Right lobe of liver (tissue), 6 donors: ENCODE results near the gene AGBL5. TPM values are rescaled to one million over a fixed set of nuclear protein-coding genes. Genes with fewer than 3 reads are reported as not detected.
A peak's percentile ranks its signal among the peaks of the same experiment; 100 is the strongest.
"Not testable (repeated sequence)": the region's sequence is repeated elsewhere in the genome, so short reads cannot be mapped to it uniquely, and the experiment has no call there.

Experiments used
- ATAC-seq, 4 donors: fragments of 200-7000 bp; cut with Tn5 transposase; one replicate each; pipeline ENCODE4 v1.9.1; 2020; ENCODE audit warnings: mild to moderate bottlenecking in 4 of 4, moderate library complexity in 4 of 4
- DNase-seq, 3 donors: peaks; one replicate each; pipeline ENCODE4 v3.0.0-alpha.2; 2020
- H3K27ac ChIP-seq, 3 donors: fragments of 200-600 bp; one replicate each; pipeline ENCODE4 v1.8.0; 2022
- H3K27me3 ChIP-seq, 2 donors: fragments of 200-600 bp; one replicate each; pipeline ENCODE4 v1.8.0; 2022
- H3K36me3 ChIP-seq, 4 donors: fragments of 200-600 bp; sonication (generic) in 1 of 4; one replicate each; pipeline versions ENCODE4 v1.5.1 to v1.8.0; 2017 to 2022; ENCODE audit warnings: control low read depth in 1 of 4
- H3K4me1 ChIP-seq, 4 donors: fragments of 200-600 bp; sonication (generic) in 1 of 4; one replicate each; pipeline versions ENCODE4 v1.5.1 to v1.8.0; 2017 to 2022; ENCODE audit warnings: control low read depth in 1 of 4
- H3K4me3 ChIP-seq, 3 donors: fragments of 200-600 bp; one replicate each; pipeline ENCODE4 v1.8.0; 2022
- H3K9me3 ChIP-seq, 4 donors: fragments of 200-600 bp; sonication (generic) in 1 of 4; one replicate each; pipeline versions ENCODE4 v1.5.1 to v1.8.0; 2017 to 2022; ENCODE audit warnings: control low read depth in 1 of 4
- POLR2A ChIP-seq: fragments of 450-650 bp; IDR thresholded peaks from one replicate; pipeline ENCODE4 v1.6.1; 2017; ENCODE audit warnings: antibody characterized with exemption, mild to moderate bottlenecking
- WGBS: methylation state at CpG from one replicate; pipeline ENCODE4 v1.1.6; 2018; ENCODE audit warnings: low coverage, low lambda C conversion rate; ENCODE audit not compliant: insufficient coverage; ENCODE audit errors: missing lambda C conversion rate; 5-methylcytosine and 5-hydroxymethylcytosine counted together
- intact Hi-C, 2 donors: fragments of 100-400 bp; cut with DNase I; formaldehyde crosslinking; loops; one replicate each; pipeline versions ENCODE4 v1.11.2 to v1.14.1; 2022
- total RNA-seq, 6 experiments: library from RNA; depleted of rRNA in 2 of 6; stranded (reverse); fragments of >200 nt in 2 of 6; fragmentation: NEBNext Ultra II Directional in 3 of 6; extraction: Animal tissue kit (Norgen Biotek cat#: 25700) in 3 of 6; gene quantifications; one replicate each; pipeline versions ENCODE4 v1.1.0 to v1.2.4, GENCODE V29; 2016 to 2023
- TF ChIP-seq, protein P1 (sequence below), 4 donors: fragments of 200-600 bp in 3 of 4; fragments of 450-650 bp in 1 of 4; IDR thresholded peaks; one replicate each; pipeline versions ENCODE4 v1.5.1 to v1.8.0; 2016 to 2022; ENCODE audit warnings: antibody characterized with exemption in 4 of 4, mild to moderate bottlenecking in 2 of 4
- donor health status: DM: no; HTN: yes; CAD: no.
- donor health status: DM: no; HTN: no; CAD: no.
- donor health status: DM: no; HTN: no; CAD: no.
- donor health status: DM: no; HTN: yes; CAD: no.
- donor health status: DM: no; HTN: yes; CAD: no.

The AGBL5 gene
- total RNA-seq, 6 experiments from 2014 or later: 3.9 to 7.4 (median 6.4) TPM

DNA sequence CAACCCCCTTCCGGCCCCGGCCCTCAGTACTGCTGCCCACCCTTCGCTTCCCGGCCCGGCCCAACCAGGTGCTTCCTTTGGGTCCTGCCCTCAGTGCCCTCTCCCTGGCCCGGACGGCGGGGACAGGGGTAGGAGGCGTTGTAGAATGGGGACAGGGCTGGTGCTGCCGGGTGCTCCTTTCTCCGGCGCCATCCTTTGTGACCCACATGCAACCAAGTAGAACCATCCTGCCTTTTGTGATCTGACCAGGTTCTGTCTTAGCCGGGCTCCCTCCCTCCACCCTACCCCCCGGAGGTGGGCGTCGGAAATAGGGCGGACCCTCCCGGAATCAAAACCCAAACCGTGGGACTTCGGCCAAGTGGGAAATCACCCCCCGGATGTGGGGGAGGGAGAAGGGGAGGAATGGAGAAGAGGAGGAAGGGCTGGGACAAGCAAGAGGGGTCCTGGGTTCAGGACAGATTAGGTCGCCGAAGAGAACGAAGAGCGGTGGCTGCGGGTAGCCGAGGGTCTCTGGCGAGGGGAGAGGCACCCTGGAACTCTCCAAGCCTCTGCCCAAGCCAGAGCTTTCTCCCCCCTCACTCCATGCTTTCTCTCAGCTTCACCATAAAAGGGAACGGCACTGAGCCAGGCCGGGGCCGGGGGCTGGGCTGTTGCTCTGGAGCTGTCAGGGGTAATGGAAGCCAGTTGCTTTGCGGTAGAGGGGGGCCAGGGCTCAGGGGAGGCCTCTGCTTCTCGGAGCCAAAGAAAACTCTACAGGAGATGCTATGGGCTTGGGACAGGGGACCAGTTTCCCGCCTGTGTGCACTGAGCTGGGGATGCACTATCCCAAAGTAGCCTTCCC lies 20.7 kb downstream of the AGBL5 start:
- Histone ChIP-seq H3K27ac (peak overlapping the region; percentile 40 to 89 (median 80)), H3K4me1 (peaks cover 0 to 10% (median 4%) of the 10 kb centered on the region in 4 donors), H3K36me3 (peaks cover 0 to 13% (median 0%) of the 10 kb centered on the region in 4 donors), H3K9me3 (no peaks in the 10 kb centered on the region), H3K27me3 (no peaks in the 10 kb centered on the region), H3K4me3 (peak overlapping the region; percentile 85 to 94 (median 91))
- 10% methylated on average over 13 of the region's 34 CpGs for WGBS
- TF ChIP-seq POLR2A: no peak
- TF ChIP-seq, protein P1, sequence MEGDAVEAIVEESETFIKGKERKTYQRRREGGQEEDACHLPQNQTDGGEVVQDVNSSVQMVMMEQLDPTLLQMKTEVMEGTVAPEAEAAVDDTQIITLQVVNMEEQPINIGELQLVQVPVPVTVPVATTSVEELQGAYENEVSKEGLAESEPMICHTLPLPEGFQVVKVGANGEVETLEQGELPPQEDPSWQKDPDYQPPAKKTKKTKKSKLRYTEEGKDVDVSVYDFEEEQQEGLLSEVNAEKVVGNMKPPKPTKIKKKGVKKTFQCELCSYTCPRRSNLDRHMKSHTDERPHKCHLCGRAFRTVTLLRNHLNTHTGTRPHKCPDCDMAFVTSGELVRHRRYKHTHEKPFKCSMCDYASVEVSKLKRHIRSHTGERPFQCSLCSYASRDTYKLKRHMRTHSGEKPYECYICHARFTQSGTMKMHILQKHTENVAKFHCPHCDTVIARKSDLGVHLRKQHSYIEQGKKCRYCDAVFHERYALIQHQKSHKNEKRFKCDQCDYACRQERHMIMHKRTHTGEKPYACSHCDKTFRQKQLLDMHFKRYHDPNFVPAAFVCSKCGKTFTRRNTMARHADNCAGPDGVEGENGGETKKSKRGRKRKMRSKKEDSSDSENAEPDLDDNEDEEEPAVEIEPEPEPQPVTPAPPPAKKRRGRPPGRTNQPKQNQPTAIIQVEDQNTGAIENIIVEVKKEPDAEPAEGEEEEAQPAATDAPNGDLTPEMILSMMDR (IDR thresholded peaks at IDR 0.05): no peak
- peak in 2 of 4 donors; percentile 31 to 50 for ATAC-seq
- DNase-seq: peak in 2 of 3 donors; percentile 51 to 67
- intact Hi-C loops: loop anchor here in 1 of 2 donors (10.0 kb wide), 1 partner anchor 107 kb away; no protein-coding TSS in a partner anchor

GRCh38 chr2:27072920-27073319 lies 21.5 kb downstream of the AGBL5 start:
- Histone ChIP-seq H3K4me3 (no peak overlapping the region), H3K36me3 (peaks cover 0 to 7% (median 0%) of the 10 kb centered on the region in 4 donors), H3K27ac (peak overlapping the region in 1 of 3 donors; percentile 89), H3K27me3 (no peaks in the 10 kb centered on the region), H3K9me3 (no peaks in the 10 kb centered on the region), H3K4me1 (peaks cover 0 to 10% (median 4%) of the 10 kb centered on the region in 4 donors)
- intact Hi-C loops: loop anchor here in 1 of 2 donors (10.0 kb wide), 1 partner anchor 108 kb away; no protein-coding TSS in a partner anchor
- DNase-seq (no peak), ATAC-seq (no peak)
- TF ChIP-seq, protein P1 (IDR thresholded peaks at IDR 0.05): no peak
- TF ChIP-seq POLR2A: no peak
- 75% methylated on average over 5 of the region's 5 CpGs for WGBS

DNA sequence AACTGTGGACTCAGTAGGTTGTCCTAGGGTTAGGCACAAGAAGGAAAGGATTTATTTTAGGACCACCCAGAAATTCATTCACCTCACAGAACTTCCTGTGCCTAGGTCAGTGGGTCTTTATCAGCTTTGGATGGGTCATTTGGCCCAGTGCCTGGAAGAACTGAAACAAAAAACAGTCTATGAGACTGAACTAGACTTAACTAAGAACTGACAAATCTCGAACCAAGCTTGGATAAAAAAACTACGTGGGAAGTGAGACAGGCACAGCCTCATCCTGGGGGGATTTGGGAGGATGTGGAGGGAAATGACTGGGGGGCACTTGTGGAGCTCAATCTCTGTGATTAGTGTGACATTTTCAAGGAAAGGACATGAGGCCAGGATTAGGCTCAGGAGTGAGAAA lies 22.3 kb downstream of the AGBL5 start:
- 62% methylated on average over 2 of the region's 2 CpGs for WGBS
- Histone ChIP-seq H3K27ac (peak overlapping the region in 1 of 3 donors; percentile 29), H3K4me1 (peaks cover 0 to 10% (median 4%) of the 10 kb centered on the region in 4 donors), H3K27me3 (no peaks in the 10 kb centered on the region), H3K4me3 (no peak overlapping the region), H3K9me3 (no peaks in the 10 kb centered on the region), H3K36me3 (no peaks in the 10 kb centered on the region)
- no peak for DNase-seq
- no peak for TF ChIP-seq POLR2A
- TF ChIP-seq, protein P1 (IDR thresholded peaks at IDR 0.05): no peak
- intact Hi-C loops: loop anchor here in 1 of 2 donors (10.0 kb wide), 1 partner anchor 109 kb away; no protein-coding TSS in a partner anchor
- ATAC-seq: no peak

DNA sequence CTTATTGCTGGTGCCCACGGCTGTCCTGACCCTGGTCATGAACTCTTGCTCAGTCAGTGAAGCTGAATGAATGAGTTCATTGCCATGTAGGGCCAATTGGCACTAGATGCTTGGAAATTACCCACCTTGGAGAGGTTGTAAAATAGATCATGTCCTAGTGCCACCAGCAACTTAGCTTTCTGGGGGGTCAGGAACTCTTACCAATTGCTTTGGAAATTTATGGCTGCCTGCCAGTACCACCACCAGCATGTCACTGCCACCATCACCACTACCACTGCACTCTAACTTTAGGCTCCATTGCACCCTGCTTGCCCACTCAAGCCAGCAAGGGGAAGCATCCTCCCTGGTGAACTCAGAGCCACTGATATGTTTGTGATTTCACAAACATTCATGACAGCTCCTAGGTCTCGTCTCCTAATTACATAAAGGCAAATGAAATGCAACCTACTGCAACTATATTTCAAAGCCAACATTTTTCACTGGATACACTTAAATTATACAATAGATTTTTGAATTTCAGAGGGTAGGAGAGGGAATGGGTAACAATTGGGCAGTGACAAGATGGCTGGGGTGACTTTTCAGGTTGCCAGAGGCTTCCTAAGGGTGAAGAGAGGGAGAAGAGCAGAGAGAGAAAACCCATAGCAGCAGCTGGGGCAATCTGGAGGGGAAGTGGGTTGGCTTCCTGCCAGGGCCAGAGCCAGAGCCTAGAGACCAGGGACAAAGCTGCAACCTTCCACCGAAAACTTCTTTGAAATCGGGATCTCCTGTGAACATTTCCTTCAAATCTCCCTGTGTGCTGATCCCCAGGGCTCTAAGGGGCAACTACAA lies 23.5 kb downstream of the AGBL5 start:
- 60% methylated on average over 2 of the region's 4 CpGs for WGBS
- Histone ChIP-seq H3K9me3 (no peaks in the 10 kb centered on the region), H3K27ac (peak overlapping the region in 1 of 3 donors; percentile 29), H3K27me3 (no peaks in the 10 kb centered on the region), H3K4me1 (peaks cover 0 to 9% (median 4%) of the 10 kb centered on the region in 4 donors), H3K4me3 (no peak overlapping the region), H3K36me3 (no peaks in the 10 kb centered on the region)
- peak in 1 of 3 donors; percentile 62 for DNase-seq
- intact Hi-C loops: loop anchor here in 1 of 2 donors (10.0 kb wide), 1 partner anchor 110 kb away; no protein-coding TSS in a partner anchor
- TF ChIP-seq, protein P1 (IDR thresholded peaks at IDR 0.05): no peak
- TF ChIP-seq POLR2A: no peak
- ATAC-seq: no peak

DNA sequence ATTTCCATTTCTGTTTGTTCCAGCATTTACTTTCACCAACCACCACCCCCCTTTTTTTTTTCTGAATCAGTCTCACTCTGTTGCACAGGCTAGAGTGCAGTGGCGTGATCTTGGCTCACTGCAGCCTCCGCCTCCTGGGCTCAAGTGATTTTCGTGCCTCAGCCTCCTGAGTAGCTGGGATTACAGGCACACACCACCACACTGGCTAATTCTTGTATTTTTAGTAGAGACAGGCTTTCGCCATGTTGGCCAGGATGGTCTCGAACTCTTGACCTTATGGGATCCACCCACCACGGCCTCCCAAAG lies 24.1 kb downstream of the AGBL5 start:
- not testable (repeated sequence) for ATAC-seq, H3K27ac ChIP-seq, H3K4me3 ChIP-seq, DNase-seq, H3K36me3 ChIP-seq, H3K9me3 ChIP-seq, H3K4me1 ChIP-seq, H3K27me3 ChIP-seq
- intact Hi-C loops: loop anchor here in 1 of 2 donors (10.0 kb wide), 1 partner anchor 111 kb away; no protein-coding TSS in a partner anchor
- WGBS: 67% methylated on average over 6 of the region's 6 CpGs
